Gastroesophageal sphincter (tissue), 3 donors: ENCODE results near the gene SLC16A9.

Experiments used
- EP300 ChIP-seq: sonication (generic); formaldehyde crosslinking; IDR thresholded peaks from one replicate; pipeline ENCODE4 v1.6.1; 2017; ENCODE audit warnings: antibody characterized with exemption, mild to moderate bottlenecking
- POLR2A ChIP-seq, 2 donors: fragments of 450-650 bp; IDR thresholded peaks; one replicate each; pipeline ENCODE4 v1.6.1; 2017; ENCODE audit warnings: antibody characterized with exemption in 2 of 2, mild to moderate bottlenecking in 2 of 2, moderate library complexity in 1 of 2
- TF ChIP-seq, protein P1 (sequence below), 4 experiments: fragments of 200-600 bp in 2 of 4; fragments of 450-650 bp in 2 of 4; sonication (generic) in 1 of 4; IDR thresholded peaks; one replicate each; pipeline ENCODE4 v1.5.1; 2017 to 2019; ENCODE audit warnings: antibody characterized with exemption in 4 of 4, mild to moderate bottlenecking in 2 of 4, moderate library complexity in 2 of 4

DNA sequence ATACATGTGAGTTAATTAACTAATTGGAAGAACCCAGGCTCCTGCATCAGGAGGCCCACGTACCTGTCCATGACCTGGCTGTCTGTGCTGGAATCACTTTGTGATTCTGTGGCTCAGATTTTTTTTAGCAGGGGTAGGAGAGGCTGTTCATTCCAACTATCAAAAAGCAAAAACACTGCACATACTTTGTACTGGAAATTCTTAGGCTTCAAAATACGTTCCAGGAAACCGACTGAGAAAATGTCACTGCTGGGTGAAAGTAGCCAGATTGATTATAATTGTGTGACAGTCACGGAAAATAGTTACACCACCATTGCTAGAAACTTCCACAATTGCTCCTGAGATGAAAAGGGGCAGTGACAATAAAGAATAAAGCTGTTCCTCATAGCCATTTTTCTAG, 91.0 kb downstream of the SLC16A9 start:
- no peak for TF ChIP-seq POLR2A (IDR thresholded peaks at IDR 0.05)
- no peak for TF ChIP-seq EP300
- TF ChIP-seq, protein P1, sequence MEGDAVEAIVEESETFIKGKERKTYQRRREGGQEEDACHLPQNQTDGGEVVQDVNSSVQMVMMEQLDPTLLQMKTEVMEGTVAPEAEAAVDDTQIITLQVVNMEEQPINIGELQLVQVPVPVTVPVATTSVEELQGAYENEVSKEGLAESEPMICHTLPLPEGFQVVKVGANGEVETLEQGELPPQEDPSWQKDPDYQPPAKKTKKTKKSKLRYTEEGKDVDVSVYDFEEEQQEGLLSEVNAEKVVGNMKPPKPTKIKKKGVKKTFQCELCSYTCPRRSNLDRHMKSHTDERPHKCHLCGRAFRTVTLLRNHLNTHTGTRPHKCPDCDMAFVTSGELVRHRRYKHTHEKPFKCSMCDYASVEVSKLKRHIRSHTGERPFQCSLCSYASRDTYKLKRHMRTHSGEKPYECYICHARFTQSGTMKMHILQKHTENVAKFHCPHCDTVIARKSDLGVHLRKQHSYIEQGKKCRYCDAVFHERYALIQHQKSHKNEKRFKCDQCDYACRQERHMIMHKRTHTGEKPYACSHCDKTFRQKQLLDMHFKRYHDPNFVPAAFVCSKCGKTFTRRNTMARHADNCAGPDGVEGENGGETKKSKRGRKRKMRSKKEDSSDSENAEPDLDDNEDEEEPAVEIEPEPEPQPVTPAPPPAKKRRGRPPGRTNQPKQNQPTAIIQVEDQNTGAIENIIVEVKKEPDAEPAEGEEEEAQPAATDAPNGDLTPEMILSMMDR (IDR thresholded peaks at IDR 0.05) = no peak
